ENCODE data around the gene TUFT1. TPM values are rescaled to one million over a fixed set of nuclear protein-coding genes. Genes with fewer than 3 reads are reported as not detected.
"Not testable (repeated sequence)": the region's sequence is repeated elsewhere in the genome, so short reads cannot be mapped to it uniquely, and the experiment has no call there.

Gene TUFT1
- total and polyA plus RNA-seq, 7 donors = 8.0 to 18.0 (median 12.1) TPM

DNA sequence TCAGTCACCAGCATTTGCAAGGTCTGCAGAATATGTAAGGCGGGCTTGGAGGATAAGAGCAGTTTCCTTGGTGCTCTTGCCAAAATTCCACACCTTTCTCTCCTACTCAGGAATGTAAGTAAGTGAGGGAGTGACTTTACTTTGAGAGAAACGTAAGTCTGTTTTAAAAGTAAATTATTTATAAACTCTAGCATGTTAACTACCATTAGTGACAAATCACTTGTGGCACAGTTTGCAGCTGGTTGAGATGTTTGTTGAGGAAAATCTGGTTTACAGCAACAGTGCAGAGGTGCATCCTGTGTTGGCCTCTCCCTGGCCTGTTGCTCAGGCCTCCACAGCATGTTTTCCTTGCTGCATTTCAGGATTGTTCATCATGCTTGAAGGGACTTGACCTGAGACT, 20.4 kb upstream of the TUFT1 start:
- no peaks in the 10 kb centered on the region for H3K4me1 ChIP-seq
- DNase-seq = no peak
- H3K27ac ChIP-seq = no peak overlapping the region
- H3K4me3 ChIP-seq = no peak overlapping the region
- H3K27me3 ChIP-seq = no peaks in the 10 kb centered on the region
- TF ChIP-seq, protein P1, sequence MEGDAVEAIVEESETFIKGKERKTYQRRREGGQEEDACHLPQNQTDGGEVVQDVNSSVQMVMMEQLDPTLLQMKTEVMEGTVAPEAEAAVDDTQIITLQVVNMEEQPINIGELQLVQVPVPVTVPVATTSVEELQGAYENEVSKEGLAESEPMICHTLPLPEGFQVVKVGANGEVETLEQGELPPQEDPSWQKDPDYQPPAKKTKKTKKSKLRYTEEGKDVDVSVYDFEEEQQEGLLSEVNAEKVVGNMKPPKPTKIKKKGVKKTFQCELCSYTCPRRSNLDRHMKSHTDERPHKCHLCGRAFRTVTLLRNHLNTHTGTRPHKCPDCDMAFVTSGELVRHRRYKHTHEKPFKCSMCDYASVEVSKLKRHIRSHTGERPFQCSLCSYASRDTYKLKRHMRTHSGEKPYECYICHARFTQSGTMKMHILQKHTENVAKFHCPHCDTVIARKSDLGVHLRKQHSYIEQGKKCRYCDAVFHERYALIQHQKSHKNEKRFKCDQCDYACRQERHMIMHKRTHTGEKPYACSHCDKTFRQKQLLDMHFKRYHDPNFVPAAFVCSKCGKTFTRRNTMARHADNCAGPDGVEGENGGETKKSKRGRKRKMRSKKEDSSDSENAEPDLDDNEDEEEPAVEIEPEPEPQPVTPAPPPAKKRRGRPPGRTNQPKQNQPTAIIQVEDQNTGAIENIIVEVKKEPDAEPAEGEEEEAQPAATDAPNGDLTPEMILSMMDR (IDR thresholded peaks at IDR 0.05) = no peak
- no peaks in the 10 kb centered on the region for H3K36me3 ChIP-seq
- intact Hi-C loops (cut with DNase I) = no loop called here
- H3K9me3 ChIP-seq = no peaks in the 10 kb centered on the region
- WGBS, 2 donors = 73 to 82% methylated on average over 2 of the region's 2 CpGs

DNA sequence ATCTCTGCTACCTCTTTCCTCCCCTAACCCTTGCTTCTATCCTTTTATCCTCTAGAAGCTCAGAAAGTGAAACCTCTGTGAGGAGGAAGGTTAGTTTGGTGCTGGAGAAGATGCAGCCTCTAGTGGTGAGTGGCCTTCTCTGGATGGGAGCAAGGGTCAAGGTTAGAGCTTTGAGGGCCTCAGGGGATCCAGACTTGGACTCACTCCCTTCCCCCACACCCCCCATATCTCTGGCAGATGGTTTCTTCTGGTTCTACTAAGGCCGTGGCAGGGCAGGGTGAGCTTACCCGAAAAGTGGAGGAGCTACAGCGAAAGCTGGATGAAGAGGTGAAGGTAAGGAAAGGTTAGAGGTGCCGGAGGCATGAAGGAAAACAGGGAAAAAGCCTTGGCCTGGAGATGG, 19.8 kb upstream of the TUFT1 start:
- TF ChIP-seq EP300 (IDR thresholded peaks at IDR 0.05) (no peak), POLR2A (IDR thresholded peaks at IDR 0.05) (no peak), POLR2AphosphoS5 (IDR thresholded peaks at IDR 0.05) (no peak)
- TF ChIP-seq, protein P1 (IDR thresholded peaks at IDR 0.05) = no peak
- 90 to 95% methylated on average over 4 of the region's 4 CpGs for WGBS, 2 donors

DNA sequence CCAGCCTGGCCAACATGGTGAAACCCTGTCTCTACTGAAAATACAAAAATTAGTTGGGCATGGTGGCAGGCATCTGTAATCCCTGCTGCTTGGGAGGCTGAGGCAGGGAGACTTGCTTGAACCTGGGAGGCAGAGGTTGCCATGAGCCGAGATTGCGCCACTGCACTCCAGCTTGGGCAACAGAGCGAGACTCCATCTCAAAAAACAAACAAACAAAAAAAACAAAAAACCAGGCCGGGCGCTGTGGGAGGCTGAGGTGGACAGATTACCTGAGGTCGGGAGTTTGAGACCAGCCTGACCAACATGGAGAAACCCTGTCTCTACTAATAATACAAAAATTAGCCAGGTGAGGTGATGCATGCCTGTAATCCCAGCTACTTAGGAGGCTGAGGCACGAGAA, 17.7 kb upstream of the TUFT1 start:
- H3K36me3 ChIP-seq; H3K4me1 ChIP-seq; H3K9me3 ChIP-seq; H3K27ac ChIP-seq; H3K4me3 ChIP-seq; H3K27me3 ChIP-seq; DNase-seq; intact Hi-C loops (cut with DNase I): not testable (repeated sequence)
- 94 to 95% methylated on average over 7 of the region's 7 CpGs for WGBS, 2 donors

More for the DNA sequence above, 19.8 kb upstream of the TUFT1 start:
- Histone ChIP-seq H3K36me3 (no peaks in the 10 kb centered on the region), H3K27me3 (no peaks in the 10 kb centered on the region), H3K4me1 (no peaks in the 10 kb centered on the region), H3K9me3 (no peaks in the 10 kb centered on the region), H3K4me3 (no peak overlapping the region), H3K27ac (no peak overlapping the region)
- intact Hi-C loops (cut with DNase I) = no loop called here
- DNase-seq = no peak

DNA sequence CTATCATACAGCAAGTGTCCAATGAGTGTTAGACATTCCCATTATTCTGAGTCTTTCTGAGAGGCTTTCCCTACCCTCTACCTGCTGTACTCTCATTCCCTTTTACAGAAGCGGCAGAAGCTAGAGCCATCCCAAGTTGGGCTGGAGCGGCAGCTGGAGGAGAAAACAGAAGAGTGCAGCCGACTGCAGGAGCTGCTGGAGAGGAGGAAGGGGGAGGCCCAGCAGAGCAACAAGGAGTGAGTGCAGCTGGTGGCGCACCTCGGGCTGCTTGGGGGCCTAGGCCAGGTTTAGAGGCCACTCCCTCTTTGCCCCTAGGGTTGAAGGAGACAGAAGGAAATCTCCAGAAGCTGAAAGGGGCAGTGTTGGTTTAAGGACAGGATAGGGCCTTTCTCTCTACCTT, 16.8 kb upstream of the TUFT1 start:
- Histone ChIP-seq H3K27me3 (no peaks in the 10 kb centered on the region), H3K9me3 (no peaks in the 10 kb centered on the region), H3K4me3 (no peak overlapping the region), H3K36me3 (no peaks in the 10 kb centered on the region), H3K4me1 (no peaks in the 10 kb centered on the region), H3K27ac (no peak overlapping the region)
- peak; percentile 4 for DNase-seq
- TF ChIP-seq, protein P1 (IDR thresholded peaks at IDR 0.05) = no peak
- TF ChIP-seq POLR2AphosphoS5 (IDR thresholded peaks at IDR 0.05) = no peak
- no peak for TF ChIP-seq POLR2A (IDR thresholded peaks at IDR 0.05)
- TF ChIP-seq EP300 (IDR thresholded peaks at IDR 0.05) = no peak
- WGBS, 2 donors = 80 to 87% methylated on average over 5 of the region's 5 CpGs
- intact Hi-C loops (cut with DNase I) = no loop called here

DNA sequence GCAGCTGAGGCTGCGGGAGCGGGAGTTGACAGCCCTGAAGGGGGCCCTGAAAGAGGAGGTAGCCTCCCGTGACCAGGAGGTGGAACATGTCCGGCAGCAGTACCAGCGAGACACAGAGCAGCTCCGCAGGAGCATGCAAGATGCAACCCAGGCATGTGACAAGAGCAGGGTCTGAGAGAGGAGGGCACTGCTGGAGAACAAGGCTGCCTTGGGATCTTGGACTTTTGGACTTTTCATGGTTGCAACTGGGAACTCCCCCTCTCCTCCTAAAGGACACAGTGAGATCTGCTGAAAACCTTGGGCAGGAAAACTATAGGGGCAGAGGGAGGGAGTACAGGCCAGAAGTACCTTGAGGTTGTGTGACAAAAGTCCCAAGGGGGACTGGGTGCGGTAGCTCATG, 15.4 kb upstream of the TUFT1 start:
- Histone ChIP-seq H3K4me1 (no peaks in the 10 kb centered on the region), H3K27ac (no peak overlapping the region), H3K9me3 (no peaks in the 10 kb centered on the region), H3K36me3 (no peaks in the 10 kb centered on the region), H3K4me3 (no peak overlapping the region), H3K27me3 (no peaks in the 10 kb centered on the region)
- 90 to 94% methylated on average over 7 of the region's 7 CpGs for WGBS, 2 donors
- no peak for DNase-seq
- TF ChIP-seq, protein P1 (IDR thresholded peaks at IDR 0.05) = no peak
- TF ChIP-seq POLR2A (IDR thresholded peaks at IDR 0.05) = no peak
- TF ChIP-seq POLR2AphosphoS5 (IDR thresholded peaks at IDR 0.05) = no peak
- TF ChIP-seq EP300 (IDR thresholded peaks at IDR 0.05) = no peak
- intact Hi-C loops (cut with DNase I) = no loop called here
